ENCODE results near the gene GRK6.
A peak's percentile ranks its signal among the peaks of the same experiment; 100 is the strongest.

GRCh38 chr5:177473443-177474001 is 47.0 kb downstream of the GRK6 start, which contains the start of gene DBN1:
- TF ChIP-seq EP300 (IDR thresholded peaks at IDR 0.05) (no peak), POLR2AphosphoS5 (IDR thresholded peaks at IDR 0.05) (peak; percentile 14), CTCF (IDR thresholded peaks at IDR 0.05) (no peak)
